ENCODE measurements around the gene IL12RB2. TPM values are rescaled to one million over a fixed set of nuclear protein-coding genes. Genes with fewer than 3 reads are reported as not detected.

Gene IL12RB2
- total and polyA plus RNA-seq, 2 donors = 1.3 to 4.6 TPM

DNA sequence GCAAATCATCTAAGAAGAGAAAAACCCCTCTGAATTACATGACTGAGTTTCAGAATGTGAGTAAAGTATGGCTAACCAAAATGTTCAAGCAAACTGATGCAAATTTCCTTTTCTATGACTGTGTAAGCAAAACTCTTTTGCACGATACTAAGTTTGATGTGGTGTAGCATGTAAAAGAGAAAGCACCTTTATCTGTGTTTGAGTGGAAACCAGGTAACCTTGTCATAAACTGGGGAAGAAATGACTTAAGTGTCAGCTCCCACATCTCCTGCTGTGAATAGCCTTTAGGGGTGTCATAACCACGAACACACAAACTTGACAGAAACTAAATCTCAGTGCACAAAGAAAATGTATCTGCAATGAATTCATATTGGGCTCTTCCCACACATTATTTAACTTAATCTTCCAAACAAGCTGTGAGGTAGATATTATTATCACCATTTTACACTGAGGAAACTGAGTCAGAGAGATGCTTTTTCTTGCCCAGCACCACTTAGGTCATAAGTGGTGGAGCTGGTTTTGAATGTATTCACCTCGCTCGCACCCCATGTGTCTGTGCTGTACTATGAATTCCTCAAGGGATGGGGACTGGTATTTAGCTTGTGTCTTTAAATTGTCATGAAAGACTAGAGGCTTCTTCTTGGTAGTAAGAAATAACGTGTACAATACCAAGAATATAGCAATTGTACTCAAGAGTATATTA, 32.9 kb upstream of the IL12RB2 start:
- Histone ChIP-seq H3K27me3 (ENCODE audit: control insufficient read depth in 2 of 2, insufficient read depth in 1 of 2, low read length in 1 of 2) (no peaks in the 10 kb centered on the region), H3K27ac (ENCODE audit: low read depth in 1 of 2, low read length in 1 of 2) (no peak overlapping the region), H3K36me3 (ENCODE audit: control insufficient read depth in 2 of 2, insufficient read depth in 2 of 2, low read length in 1 of 2) (no peaks in the 10 kb centered on the region), H3K9me3 (ENCODE audit: control insufficient read depth in 2 of 2, insufficient read depth in 1 of 2, low read length in 1 of 2) (no peaks in the 10 kb centered on the region), H3K4me1 (ENCODE audit: control insufficient read depth in 2 of 2, insufficient read depth in 2 of 2, low read length in 2 of 2) (peaks cover 0 to 3% of the 10 kb centered on the region in 2 donors), H3K4me3 (ENCODE audit: low read length in 2 of 2) (no peak overlapping the region)
- peak in 5 of 9 donors; percentile 32 to 77 (median 41) for DNase-seq (ENCODE audit: low read depth in 6 of 9, low spot score in 9 of 9)
- WGBS = 82% methylated on average over 5 of the region's 5 CpGs

DNA sequence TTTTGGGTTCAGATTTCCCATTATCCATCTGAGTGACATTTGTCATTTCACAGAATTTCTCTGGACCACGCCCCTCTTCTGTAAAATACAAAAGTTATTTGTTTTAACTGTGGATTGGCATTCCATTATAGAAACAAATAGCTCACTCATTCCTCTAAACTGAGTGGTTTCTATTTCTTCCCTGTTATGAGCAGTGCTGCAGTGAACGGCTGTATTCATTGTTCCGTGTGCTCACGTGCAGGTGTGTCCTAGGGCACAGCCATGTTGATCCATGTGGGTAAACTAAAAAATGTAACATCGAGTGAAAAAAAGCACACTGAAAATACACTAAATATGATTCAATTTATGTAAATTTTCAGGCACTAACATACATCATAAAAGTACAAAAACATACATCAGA, 27.0 kb upstream of the IL12RB2 start:
- WGBS = 96% methylated on average over 5 of the region's 5 CpGs
- Histone ChIP-seq H3K4me3 (ENCODE audit: low read length in 2 of 2) (no peak overlapping the region), H3K36me3 (ENCODE audit: control insufficient read depth in 2 of 2, insufficient read depth in 2 of 2, low read length in 1 of 2) (no peaks in the 10 kb centered on the region), H3K27me3 (ENCODE audit: control insufficient read depth in 2 of 2, insufficient read depth in 1 of 2, low read length in 1 of 2) (no peaks in the 10 kb centered on the region), H3K27ac (ENCODE audit: low read depth in 1 of 2, low read length in 1 of 2) (no peak overlapping the region), H3K4me1 (ENCODE audit: control insufficient read depth in 2 of 2, insufficient read depth in 2 of 2, low read length in 2 of 2) (no peaks in the 10 kb centered on the region), H3K9me3 (ENCODE audit: control insufficient read depth in 2 of 2, insufficient read depth in 1 of 2, low read length in 1 of 2) (no peaks in the 10 kb centered on the region)
- DNase-seq (ENCODE audit: low read depth in 6 of 9, low spot score in 9 of 9) = no peak

DNA sequence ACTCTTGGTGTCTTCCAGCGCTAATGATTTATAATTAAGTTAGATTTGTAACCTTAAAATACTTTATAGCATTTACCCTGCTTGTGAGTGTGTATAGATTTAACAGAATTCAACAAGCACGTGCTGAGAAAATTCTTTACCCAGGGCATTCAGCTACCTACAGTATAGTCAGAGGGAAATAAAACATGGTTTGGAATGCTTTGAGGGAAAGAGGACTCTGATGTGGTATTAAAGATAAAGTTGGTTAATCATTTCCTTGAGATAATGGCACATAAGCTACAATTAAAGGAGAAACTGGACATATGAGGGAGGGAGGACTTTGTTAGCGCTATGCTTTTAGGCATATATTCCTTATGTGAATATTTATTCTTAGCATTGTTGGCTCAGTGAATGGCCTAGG, 26.4 kb upstream of the IL12RB2 start:
- Histone ChIP-seq H3K36me3 (ENCODE audit: control insufficient read depth in 2 of 2, insufficient read depth in 2 of 2, low read length in 1 of 2) (no peaks in the 10 kb centered on the region), H3K4me1 (ENCODE audit: control insufficient read depth in 2 of 2, insufficient read depth in 2 of 2, low read length in 2 of 2) (no peaks in the 10 kb centered on the region), H3K27me3 (ENCODE audit: control insufficient read depth in 2 of 2, insufficient read depth in 1 of 2, low read length in 1 of 2) (no peaks in the 10 kb centered on the region), H3K4me3 (ENCODE audit: low read length in 2 of 2) (no peak overlapping the region), H3K9me3 (ENCODE audit: control insufficient read depth in 2 of 2, insufficient read depth in 1 of 2, low read length in 1 of 2) (no peaks in the 10 kb centered on the region), H3K27ac (ENCODE audit: low read depth in 1 of 2, low read length in 1 of 2) (no peak overlapping the region)
- WGBS = 97% methylated on average over 3 of the region's 3 CpGs
- no peak for DNase-seq (ENCODE audit: low read depth in 6 of 9, low spot score in 9 of 9)

DNA sequence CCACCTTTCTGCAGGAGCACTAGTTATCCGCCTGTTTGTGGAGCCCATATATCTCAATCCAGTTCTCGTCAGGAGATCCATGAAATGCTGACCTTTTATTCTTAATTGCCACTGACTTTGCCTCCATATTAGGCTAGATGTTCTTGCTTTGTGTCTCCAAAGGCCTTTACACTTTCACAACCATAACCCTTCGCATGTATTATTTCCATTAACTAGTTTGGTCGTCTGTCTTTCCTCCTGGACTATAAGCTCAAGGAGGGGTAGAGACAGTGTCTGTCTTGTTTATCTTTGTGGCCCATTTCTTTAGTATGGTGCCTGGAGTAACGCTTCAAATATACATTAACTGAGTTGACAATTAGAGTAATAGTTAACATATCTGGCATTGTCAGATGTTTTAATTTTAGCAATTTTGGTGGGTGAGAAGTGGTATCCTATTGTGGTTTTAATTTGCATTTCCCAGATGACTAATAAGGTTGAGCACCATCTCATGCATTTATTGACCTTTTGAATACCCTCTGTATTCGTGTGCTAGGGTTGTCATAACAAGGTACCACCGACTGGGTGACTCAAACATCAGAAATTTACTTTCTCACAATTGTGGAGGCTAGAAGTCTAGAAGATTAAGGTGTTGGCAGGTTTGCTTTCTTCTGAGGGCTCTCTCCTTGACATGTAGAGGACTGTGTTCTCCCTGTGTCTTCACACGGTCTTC, 21.7 kb upstream of the IL12RB2 start:
- Histone ChIP-seq H3K4me3 (ENCODE audit: low read length in 2 of 2) (no peak overlapping the region), H3K27ac (ENCODE audit: low read depth in 1 of 2, low read length in 1 of 2) (no peak overlapping the region), H3K9me3 (ENCODE audit: control insufficient read depth in 2 of 2, insufficient read depth in 1 of 2, low read length in 1 of 2) (no peaks in the 10 kb centered on the region), H3K27me3 (ENCODE audit: control insufficient read depth in 2 of 2, insufficient read depth in 1 of 2, low read length in 1 of 2) (no peaks in the 10 kb centered on the region), H3K36me3 (ENCODE audit: control insufficient read depth in 2 of 2, insufficient read depth in 2 of 2, low read length in 1 of 2) (no peaks in the 10 kb centered on the region), H3K4me1 (ENCODE audit: control insufficient read depth in 2 of 2, insufficient read depth in 2 of 2, low read length in 2 of 2) (no peaks in the 10 kb centered on the region)
- no peak for DNase-seq (ENCODE audit: low read depth in 6 of 9, low spot score in 9 of 9)
- 93% methylated on average over 8 of the region's 8 CpGs for WGBS

DNA sequence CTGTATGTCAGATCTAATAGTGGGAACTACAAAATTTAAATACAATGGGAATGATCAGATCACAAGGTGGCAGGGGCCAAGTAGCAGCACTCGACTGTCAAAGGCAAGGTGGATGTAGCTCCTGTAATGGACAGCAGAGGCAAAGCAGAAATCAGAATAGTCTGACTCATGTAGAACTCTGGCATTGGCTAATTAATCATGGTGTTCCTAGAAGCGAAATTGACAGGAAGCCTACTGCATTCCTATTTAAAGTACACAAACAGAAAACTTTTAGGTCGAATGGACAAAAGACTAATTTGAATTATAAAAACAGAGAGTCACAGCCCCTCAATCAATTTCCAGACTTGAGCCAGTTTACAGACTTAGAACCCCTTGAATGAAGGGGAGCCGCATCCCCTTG, 17.4 kb upstream of the IL12RB2 start:
- no peak for DNase-seq (ENCODE audit: low read depth in 6 of 9, low spot score in 9 of 9)
- H3K27ac ChIP-seq (ENCODE audit: low read depth in 1 of 2, low read length in 1 of 2) = no peak overlapping the region
- no peaks in the 10 kb centered on the region for H3K4me1 ChIP-seq (ENCODE audit: control insufficient read depth in 2 of 2, insufficient read depth in 2 of 2, low read length in 2 of 2)
- H3K36me3 ChIP-seq (ENCODE audit: control insufficient read depth in 2 of 2, insufficient read depth in 2 of 2, low read length in 1 of 2) = no peaks in the 10 kb centered on the region
- H3K9me3 ChIP-seq (ENCODE audit: control insufficient read depth in 2 of 2, insufficient read depth in 1 of 2, low read length in 1 of 2) = no peaks in the 10 kb centered on the region
- 94% methylated on average over 4 of the region's 4 CpGs for WGBS
- no peak overlapping the region for H3K4me3 ChIP-seq (ENCODE audit: low read length in 2 of 2)
- no peaks in the 10 kb centered on the region for H3K27me3 ChIP-seq (ENCODE audit: control insufficient read depth in 2 of 2, insufficient read depth in 1 of 2, low read length in 1 of 2)

DNA sequence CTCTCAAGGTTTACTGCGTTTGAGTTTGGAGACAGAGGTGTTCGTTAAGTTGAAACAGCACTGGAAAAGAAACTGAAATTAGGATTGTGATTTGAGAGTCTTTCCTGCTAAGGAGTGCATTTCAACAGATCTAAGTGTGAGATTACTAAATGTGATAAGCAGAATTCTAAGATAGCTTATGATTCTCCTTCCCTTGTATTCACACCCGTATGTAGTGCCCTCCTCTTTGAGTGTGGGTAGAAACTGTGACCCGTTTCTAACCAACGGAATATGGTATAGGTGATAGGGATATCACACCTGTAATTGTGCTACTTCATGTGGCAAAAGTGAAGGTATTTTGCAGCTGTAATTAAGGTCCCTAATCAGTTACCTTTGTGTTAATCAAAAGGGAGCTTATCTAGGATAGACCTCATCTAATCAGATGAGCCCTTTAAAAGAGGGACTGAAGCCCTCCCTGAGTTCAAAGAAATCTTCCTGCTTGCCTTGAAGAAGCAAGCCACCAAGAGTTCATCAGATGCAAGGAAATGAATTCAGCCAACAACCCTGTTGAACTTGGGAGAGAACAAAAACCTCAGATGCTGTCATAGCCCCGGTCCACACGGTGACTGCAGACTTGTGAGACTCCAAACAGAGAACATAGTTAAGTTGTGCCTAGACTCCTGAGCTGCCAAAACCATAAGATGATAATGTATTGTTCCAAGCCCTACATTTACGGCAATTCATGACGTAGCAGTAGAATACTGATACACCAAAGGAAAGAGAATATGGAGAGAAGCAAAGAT, 12.6 kb upstream of the IL12RB2 start:
- Histone ChIP-seq H3K36me3 (ENCODE audit: control insufficient read depth in 2 of 2, insufficient read depth in 2 of 2, low read length in 1 of 2) (no peaks in the 10 kb centered on the region), H3K9me3 (ENCODE audit: control insufficient read depth in 2 of 2, insufficient read depth in 1 of 2, low read length in 1 of 2) (no peaks in the 10 kb centered on the region), H3K4me3 (ENCODE audit: low read length in 2 of 2) (no peak overlapping the region), H3K4me1 (ENCODE audit: control insufficient read depth in 2 of 2, insufficient read depth in 2 of 2, low read length in 2 of 2) (no peaks in the 10 kb centered on the region), H3K27ac (ENCODE audit: low read depth in 1 of 2, low read length in 1 of 2) (no peak overlapping the region), H3K27me3 (ENCODE audit: control insufficient read depth in 2 of 2, insufficient read depth in 1 of 2, low read length in 1 of 2) (no peaks in the 10 kb centered on the region)
- 94% methylated on average over 9 of the region's 9 CpGs for WGBS
- no peak for DNase-seq (ENCODE audit: low read depth in 6 of 9, low spot score in 9 of 9)

DNA sequence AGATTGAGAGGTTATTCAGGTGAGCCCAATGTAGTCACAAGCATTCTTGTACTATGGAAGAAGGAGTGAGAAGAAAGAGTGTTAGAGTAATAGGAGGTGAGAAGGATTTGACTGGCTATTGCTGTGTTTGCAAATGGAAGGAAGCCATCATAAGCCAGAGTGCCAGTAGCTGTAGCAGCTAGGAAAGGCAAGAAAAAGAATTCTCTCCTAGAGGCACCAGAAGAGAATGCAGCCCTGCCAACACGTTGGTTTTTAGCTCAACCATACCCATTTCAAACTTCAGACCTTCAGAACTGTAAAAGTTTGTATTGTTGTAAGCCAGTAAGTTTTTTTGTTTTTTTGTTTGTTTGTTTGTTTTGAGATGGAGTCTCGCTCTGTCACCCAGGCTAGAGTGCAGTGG, 8.9 kb upstream of the IL12RB2 start:
- WGBS = 80% methylated on average over 2 of the region's 2 CpGs
- no peaks in the 10 kb centered on the region for H3K36me3 ChIP-seq (ENCODE audit: control insufficient read depth in 2 of 2, insufficient read depth in 2 of 2, low read length in 1 of 2)
- H3K4me3 ChIP-seq (ENCODE audit: low read length in 2 of 2) = no peak overlapping the region
- no peaks in the 10 kb centered on the region for H3K9me3 ChIP-seq (ENCODE audit: control insufficient read depth in 2 of 2, insufficient read depth in 1 of 2, low read length in 1 of 2)
- no peak for DNase-seq (ENCODE audit: low read depth in 6 of 9, low spot score in 9 of 9)
- H3K27me3 ChIP-seq (ENCODE audit: control insufficient read depth in 2 of 2, insufficient read depth in 1 of 2, low read length in 1 of 2) = no peaks in the 10 kb centered on the region
- H3K27ac ChIP-seq (ENCODE audit: low read depth in 1 of 2, low read length in 1 of 2) = no peak overlapping the region
- H3K4me1 ChIP-seq (ENCODE audit: control insufficient read depth in 2 of 2, insufficient read depth in 2 of 2, low read length in 2 of 2) = no peaks in the 10 kb centered on the region

DNA sequence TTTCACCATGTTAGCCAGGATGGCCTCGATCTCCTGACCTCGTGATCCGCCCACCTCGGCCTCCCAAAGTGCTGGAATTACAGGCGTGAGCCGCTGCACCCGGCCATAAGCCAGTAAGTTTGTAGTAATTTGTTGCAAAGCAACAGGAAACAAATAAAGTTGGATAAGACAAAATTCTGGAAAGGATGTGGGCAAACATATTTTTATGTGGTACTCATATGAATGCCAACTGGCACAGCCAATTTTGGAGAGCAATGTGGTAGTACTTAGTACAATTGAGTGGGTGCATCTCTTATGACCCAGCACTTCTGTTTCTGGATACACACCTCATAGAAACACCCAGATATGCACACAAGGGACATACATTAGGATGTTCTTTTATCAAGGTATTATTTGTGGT, 8.4 kb upstream of the IL12RB2 start:
- DNase-seq (ENCODE audit: low read depth in 6 of 9, low spot score in 9 of 9) = no peak
- 98% methylated on average over 7 of the region's 7 CpGs for WGBS

DNA sequence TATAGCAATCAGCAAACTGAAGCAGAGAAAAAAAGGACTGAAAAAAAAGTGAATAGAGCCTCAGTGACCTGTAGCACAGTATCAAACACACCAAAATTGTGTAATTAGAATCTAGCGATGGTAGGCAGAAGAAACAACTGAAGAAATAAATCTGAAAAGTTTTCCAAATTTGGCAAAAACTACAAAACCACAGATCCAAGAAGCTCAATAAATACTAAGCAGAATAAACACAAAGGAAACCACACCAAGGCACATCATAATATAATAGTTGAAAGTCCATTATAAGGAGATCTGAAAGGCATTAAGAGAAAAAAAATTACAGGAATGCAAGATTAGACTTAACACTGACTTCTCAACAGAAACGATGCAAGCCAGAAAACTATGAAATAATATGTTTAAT, 7.1 kb upstream of the IL12RB2 start:
- no peaks in the 10 kb centered on the region for H3K9me3 ChIP-seq (ENCODE audit: control insufficient read depth in 2 of 2, insufficient read depth in 1 of 2, low read length in 1 of 2)
- H3K4me1 ChIP-seq (ENCODE audit: control insufficient read depth in 2 of 2, insufficient read depth in 2 of 2, low read length in 2 of 2) = no peaks in the 10 kb centered on the region
- no peak overlapping the region for H3K4me3 ChIP-seq (ENCODE audit: low read length in 2 of 2)
- H3K27ac ChIP-seq (ENCODE audit: low read depth in 1 of 2, low read length in 1 of 2) = no peak overlapping the region
- no peak for DNase-seq (ENCODE audit: low read depth in 6 of 9, low spot score in 9 of 9)
- 77% methylated on average over 2 of the region's 2 CpGs for whole genome bisulfite sequencing
- H3K36me3 ChIP-seq (ENCODE audit: control insufficient read depth in 2 of 2, insufficient read depth in 2 of 2, low read length in 1 of 2) = no peaks in the 10 kb centered on the region
- H3K27me3 ChIP-seq (ENCODE audit: control insufficient read depth in 2 of 2, insufficient read depth in 1 of 2, low read length in 1 of 2) = no peaks in the 10 kb centered on the region

More for the DNA sequence above, 8.4 kb upstream of the IL12RB2 start:
- Histone ChIP-seq H3K36me3 (ENCODE audit: control insufficient read depth in 2 of 2, insufficient read depth in 2 of 2, low read length in 1 of 2) (no peaks in the 10 kb centered on the region), H3K9me3 (ENCODE audit: control insufficient read depth in 2 of 2, insufficient read depth in 1 of 2, low read length in 1 of 2) (no peaks in the 10 kb centered on the region), H3K4me3 (ENCODE audit: low read length in 2 of 2) (no peak overlapping the region), H3K27me3 (ENCODE audit: control insufficient read depth in 2 of 2, insufficient read depth in 1 of 2, low read length in 1 of 2) (no peaks in the 10 kb centered on the region), H3K27ac (ENCODE audit: low read depth in 1 of 2, low read length in 1 of 2) (no peak overlapping the region), H3K4me1 (ENCODE audit: control insufficient read depth in 2 of 2, insufficient read depth in 2 of 2, low read length in 2 of 2) (no peaks in the 10 kb centered on the region)
